ENCODE results near the gene C19orf12. TPM values are rescaled to one million over a fixed set of nuclear protein-coding genes. Genes with fewer than 3 reads are reported as not detected.

Gene C19orf12
- total RNA-seq, 2 experiments from 2014 or later, result 12.5 to 20.6 TPM

DNA sequence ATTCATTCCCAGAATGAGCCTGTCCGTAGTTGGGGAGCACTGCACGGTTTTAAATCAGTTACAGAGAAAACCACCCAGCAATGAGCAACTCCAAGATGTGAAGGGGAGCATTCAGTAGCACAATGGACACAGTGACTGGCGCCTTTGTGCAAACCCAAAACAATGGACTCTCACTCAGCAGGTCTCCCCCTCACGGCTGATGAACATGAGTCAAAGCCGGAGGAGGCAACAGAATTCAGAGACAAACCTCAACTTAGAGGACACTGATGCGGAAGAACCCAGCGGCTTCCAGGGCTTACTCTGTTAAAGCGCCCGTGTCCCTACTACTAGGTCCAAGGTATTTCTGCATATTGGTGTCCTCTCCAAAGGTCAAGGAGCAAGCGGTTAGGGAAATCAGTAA lies 32.1 kb downstream of the C19orf12 start:
- POLR2A ChIA-PET, result no interaction called here
- DNase-seq (ENCODE audit: low spot score), result no peak
- no peak overlapping the region for H3K4me3 ChIP-seq (ENCODE audit: low read depth, low read length, poor library complexity, severe bottlenecking)
- intact Hi-C loops (cut with micrococcal nuclease; ENCODE audit: unreplicated experiment), result no loop called here
- H3K4me1 ChIP-seq (ENCODE audit: insufficient read depth, low read length, poor library complexity, severe bottlenecking), result peaks cover 21% of the 10 kb centered on the region
- no TSS peak for BruUV-seq (replicated peaks)
- H3K9me3 ChIP-seq (ENCODE audit: low read length), result no peaks in the 10 kb centered on the region
- CTCF ChIA-PET (ENCODE audit: unreplicated experiment), result no interaction called here
- H3K27ac ChIP-seq (ENCODE audit: low read depth, low read length, poor library complexity, severe bottlenecking), result no peak overlapping the region
- H3K4me2 ChIP-seq (ENCODE audit: low read length), result no peak overlapping the region
- TF ChIP-seq CTCF (conservative IDR thresholded peaks at IDR 0.05; ENCODE audit: low read length), result no peak
- no peak for TF ChIP-seq EZH2phosphoT487 (IDR thresholded peaks at IDR 0.05; ENCODE audit: borderline replicate concordance, low read depth, low read length)
- no peaks in the 10 kb centered on the region for H3K36me3 ChIP-seq (ENCODE audit: insufficient read depth, low read length)
- H3K9me2 ChIP-seq (ENCODE audit: insufficient read depth, low read length), result no peaks in the 10 kb centered on the region
- no peaks in the 10 kb centered on the region for H4K20me1 ChIP-seq (ENCODE audit: insufficient read depth, low read length)
- no peak overlapping the region for H2AFZ ChIP-seq (ENCODE audit: low read length)
- no peaks in the 10 kb centered on the region for H3K79me2 ChIP-seq (ENCODE audit: insufficient read depth, low read depth, low read length)

DNA sequence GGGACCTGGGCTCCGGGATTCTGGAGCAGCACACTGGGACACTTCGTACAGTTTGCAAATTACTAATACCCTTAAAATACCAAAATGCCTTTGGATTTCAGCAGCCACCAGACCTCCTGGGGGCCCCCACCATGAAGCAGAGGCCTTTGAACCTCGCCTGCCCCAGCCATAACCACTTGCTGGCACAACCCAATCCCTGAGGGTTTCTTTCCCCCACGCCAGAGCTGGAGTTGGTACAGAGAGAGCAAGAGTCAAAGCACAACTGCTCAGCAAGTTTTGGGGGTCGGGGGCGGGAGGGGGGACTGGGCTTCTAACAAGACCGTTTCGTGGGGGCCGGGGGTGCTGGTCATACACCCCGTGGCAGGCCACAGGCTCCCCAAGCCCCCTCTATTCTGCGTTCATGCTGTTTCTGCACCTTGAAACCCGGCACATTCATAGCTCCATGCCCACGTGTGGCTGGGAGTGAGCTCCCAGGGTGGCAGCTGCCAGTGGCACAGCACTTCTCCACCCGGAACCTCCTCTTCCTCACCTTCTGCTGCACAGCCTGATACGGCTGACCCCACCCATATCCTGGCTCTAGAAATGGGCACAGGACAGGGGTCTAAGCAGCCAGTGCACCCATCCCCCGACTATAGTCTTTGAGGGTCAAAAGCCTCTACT lies 32.7 kb downstream of the C19orf12 start:
- Histone ChIP-seq H3K79me2 (ENCODE audit: insufficient read depth, low read depth, low read length) (no peaks in the 10 kb centered on the region), H3K9me3 (ENCODE audit: low read length) (no peaks in the 10 kb centered on the region), H3K4me3 (ENCODE audit: low read depth, low read length, poor library complexity, severe bottlenecking) (no peak overlapping the region), H3K36me3 (ENCODE audit: insufficient read depth, low read length) (no peaks in the 10 kb centered on the region), H4K20me1 (ENCODE audit: insufficient read depth, low read length) (no peaks in the 10 kb centered on the region), H3K4me2 (ENCODE audit: low read length) (no peak overlapping the region), H3K9me2 (ENCODE audit: insufficient read depth, low read length) (no peaks in the 10 kb centered on the region), H3K27ac (ENCODE audit: low read depth, low read length, poor library complexity, severe bottlenecking) (no peak overlapping the region), H2AFZ (ENCODE audit: low read length) (no peak overlapping the region), H3K4me1 (ENCODE audit: insufficient read depth, low read length, poor library complexity, severe bottlenecking) (peaks cover 21% of the 10 kb centered on the region)
- intact Hi-C loops (cut with micrococcal nuclease; ENCODE audit: unreplicated experiment), result no loop called here
- BruUV-seq (replicated peaks), result no TSS peak
- TF ChIP-seq CTCF (conservative IDR thresholded peaks at IDR 0.05; ENCODE audit: low read length), result no peak
- no peak for TF ChIP-seq EZH2phosphoT487 (IDR thresholded peaks at IDR 0.05; ENCODE audit: borderline replicate concordance, low read depth, low read length)
- POLR2A ChIA-PET, result no interaction called here
- DNase-seq (ENCODE audit: low spot score), result no peak
- CTCF ChIA-PET (ENCODE audit: unreplicated experiment), result no interaction called here

DNA sequence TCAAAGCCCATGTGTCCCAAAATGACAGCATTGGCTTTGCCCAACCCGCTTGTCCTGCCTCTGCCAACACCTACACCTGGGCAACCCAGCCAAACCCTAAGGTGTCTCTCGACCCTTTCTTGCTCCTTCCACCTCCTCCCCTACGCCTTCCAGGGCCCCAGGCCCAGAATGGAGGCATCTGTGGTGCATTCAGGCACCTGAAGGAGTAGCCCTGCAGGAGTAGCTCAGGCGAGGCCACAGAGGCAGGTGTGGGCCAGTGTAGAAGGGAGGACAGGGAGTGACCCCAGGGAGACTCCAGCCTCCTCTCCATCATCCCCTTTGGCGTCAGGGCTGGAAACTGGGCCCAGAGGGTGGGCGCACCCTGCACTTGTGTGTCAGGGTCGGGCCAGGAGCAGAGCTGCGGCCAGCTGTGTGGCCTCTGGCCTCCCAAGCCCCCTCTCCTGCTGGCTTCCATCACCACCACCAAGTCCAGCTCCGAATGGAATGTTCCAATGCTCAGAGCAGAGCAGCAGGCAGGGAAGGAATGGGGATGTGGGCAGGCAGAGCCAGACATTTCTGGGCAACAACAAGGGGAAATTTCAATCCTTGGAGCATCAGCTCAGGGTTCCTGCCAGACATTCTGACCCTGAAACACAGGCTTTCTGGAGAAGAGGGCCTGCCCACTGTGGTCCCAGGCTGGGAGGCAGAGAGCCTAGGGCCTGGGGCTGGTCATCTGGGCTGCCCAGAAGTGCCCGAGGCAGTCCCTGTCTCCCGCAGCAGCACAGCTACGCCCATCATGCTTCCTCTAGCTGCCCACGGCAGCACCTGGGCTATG lies 33.4 kb downstream of the C19orf12 start:
- no peak overlapping the region for H3K27ac ChIP-seq (ENCODE audit: low read depth, low read length, poor library complexity, severe bottlenecking)
- no peaks in the 10 kb centered on the region for H3K79me2 ChIP-seq (ENCODE audit: insufficient read depth, low read depth, low read length)
- H3K4me1 ChIP-seq (ENCODE audit: insufficient read depth, low read length, poor library complexity, severe bottlenecking), result peaks cover 21% of the 10 kb centered on the region
- H3K9me3 ChIP-seq (ENCODE audit: low read length), result no peaks in the 10 kb centered on the region
- no peak for DNase-seq (ENCODE audit: low spot score)
- TF ChIP-seq EZH2phosphoT487 (IDR thresholded peaks at IDR 0.05; ENCODE audit: borderline replicate concordance, low read depth, low read length) (no peak), CTCF (conservative IDR thresholded peaks at IDR 0.05; ENCODE audit: low read length) (no peak)
- no TSS peak for BruUV-seq (replicated peaks)
- ChIA-PET POLR2A (no interaction called here), CTCF (ENCODE audit: unreplicated experiment) (no interaction called here)
- no peak overlapping the region for H3K4me2 ChIP-seq (ENCODE audit: low read length)
- H3K4me3 ChIP-seq (ENCODE audit: low read depth, low read length, poor library complexity, severe bottlenecking), result no peak overlapping the region
- intact Hi-C loops (cut with micrococcal nuclease; ENCODE audit: unreplicated experiment), result no loop called here
- H3K36me3 ChIP-seq (ENCODE audit: insufficient read depth, low read length), result no peaks in the 10 kb centered on the region
- no peaks in the 10 kb centered on the region for H3K9me2 ChIP-seq (ENCODE audit: insufficient read depth, low read length)
- no peaks in the 10 kb centered on the region for H4K20me1 ChIP-seq (ENCODE audit: insufficient read depth, low read length)
- H2AFZ ChIP-seq (ENCODE audit: low read length), result no peak overlapping the region

Data from OCI-LY7 (cell line).